ENCODE data around the gene CACNA1E.

Gene CACNA1E

DNA sequence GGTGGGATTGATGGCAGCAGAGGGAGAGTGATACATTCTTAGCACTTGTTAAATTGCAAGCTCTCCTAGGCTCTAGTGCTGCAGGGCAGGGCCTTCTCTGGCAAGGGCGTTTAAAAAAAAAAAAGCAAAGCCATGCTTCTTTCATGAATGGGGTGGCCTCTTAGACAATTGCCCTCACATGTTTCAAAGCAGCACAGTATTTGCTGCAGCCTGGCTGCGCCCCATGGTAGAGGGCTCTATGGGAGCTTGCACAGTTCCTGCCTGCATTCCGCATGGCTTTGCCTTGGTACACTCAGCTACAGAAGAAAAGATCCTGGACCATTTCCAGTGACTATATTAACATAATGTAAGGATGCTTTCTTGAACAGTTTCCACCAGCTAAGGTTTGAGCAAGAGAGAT lies 311.0 kb downstream of the CACNA1E start:
- no peak overlapping the region for H3K27ac ChIP-seq (ENCODE audit: low read depth, low read length)
- H3K36me3 ChIP-seq (ENCODE audit: control insufficient read depth in 1 of 2, insufficient read depth in 2 of 2, low read length in 2 of 2) = no peaks in the 10 kb centered on the region
- H3K4me2 ChIP-seq (ENCODE audit: low read length) = no peak overlapping the region
- H4K12ac ChIP-seq (ENCODE audit: low read depth, low read length) = no peak overlapping the region
- no peak overlapping the region for H2AFZ ChIP-seq (ENCODE audit: insufficient read depth, low read length, poor library complexity)
- H3K23ac ChIP-seq (ENCODE audit: low read length) = no peak overlapping the region
- H2BK12ac ChIP-seq (ENCODE audit: low read length) = no peak overlapping the region
- no peak overlapping the region for H2AK5ac ChIP-seq (ENCODE audit: low read length)
- no peaks in the 10 kb centered on the region for H3K79me2 ChIP-seq (ENCODE audit: control insufficient read depth, insufficient read depth, low read length, poor library complexity)
- H3K14ac ChIP-seq (ENCODE audit: low read length) = no peak overlapping the region
- no peaks in the 10 kb centered on the region for H3K4me1 ChIP-seq (ENCODE audit: control insufficient read depth in 1 of 2, insufficient read depth in 2 of 2, low read length in 2 of 2)
- H3K27me3 ChIP-seq (ENCODE audit: insufficient read depth, low read length) = no peaks in the 10 kb centered on the region
- H4K8ac ChIP-seq (ENCODE audit: low read depth, low read length) = no peak overlapping the region
- no peak overlapping the region for H3K4me3 ChIP-seq (ENCODE audit: low read depth, low read length)
- no CpG with 5 or more reads among the region's 3 CpGs for WGBS (ENCODE audit: extremely low coverage, insufficient coverage, insufficient read length)
- H2BK5ac ChIP-seq (ENCODE audit: low read depth, low read length, poor library complexity) = no peak overlapping the region
- H3K4ac ChIP-seq (ENCODE audit: low read depth, low read length) = no peak overlapping the region
- no peak overlapping the region for H2BK120ac ChIP-seq (ENCODE audit: insufficient read depth, low read length, poor library complexity)
- no peaks in the 10 kb centered on the region for H3K79me1 ChIP-seq (ENCODE audit: low read length)
- no peak overlapping the region for H3K9ac ChIP-seq (ENCODE audit: low read length)
- no peak overlapping the region for H3K18ac ChIP-seq (ENCODE audit: low read length)
- peaks cover 6% of the 10 kb centered on the region for H3K9me3 ChIP-seq (ENCODE audit: insufficient read depth, low read depth, low read length)
- no peak overlapping the region for H4K91ac ChIP-seq (ENCODE audit: low read depth, low read length)
- no peak for DNase-seq

- Histone ChIP-seq H4K8ac (ENCODE audit: low read depth, low read length) (no peak overlapping the region), H3K9me3 (ENCODE audit: insufficient read depth, low read depth, low read length) (peaks cover 6% of the 10 kb centered on the region), H3K4ac (ENCODE audit: low read depth, low read length) (no peak overlapping the region), H3K9ac (ENCODE audit: low read length) (no peak overlapping the region), H2AFZ (ENCODE audit: insufficient read depth, low read length, poor library complexity) (no peak overlapping the region), H3K27me3 (ENCODE audit: insufficient read depth, low read length) (no peaks in the 10 kb centered on the region), H4K12ac (ENCODE audit: low read depth, low read length) (no peak overlapping the region), H3K4me3 (ENCODE audit: low read depth, low read length) (no peak overlapping the region), H4K91ac (ENCODE audit: low read depth, low read length) (no peak overlapping the region), H3K4me2 (ENCODE audit: low read length) (no peak overlapping the region), H2BK12ac (ENCODE audit: low read length) (no peak overlapping the region), H3K14ac (ENCODE audit: low read length) (no peak overlapping the region), H3K79me2 (ENCODE audit: control insufficient read depth, insufficient read depth, low read length, poor library complexity) (no peaks in the 10 kb centered on the region), H2AK5ac (ENCODE audit: low read length) (no peak overlapping the region), H2BK120ac (ENCODE audit: insufficient read depth, low read length, poor library complexity) (no peak overlapping the region), H3K36me3 (ENCODE audit: control insufficient read depth in 1 of 2, insufficient read depth in 2 of 2, low read length in 2 of 2) (no peaks in the 10 kb centered on the region), H3K79me1 (ENCODE audit: low read length) (no peaks in the 10 kb centered on the region), H3K18ac (ENCODE audit: low read length) (no peak overlapping the region), H3K27ac (ENCODE audit: low read depth, low read length) (no peak overlapping the region), H3K4me1 (ENCODE audit: control insufficient read depth in 1 of 2, insufficient read depth in 2 of 2, low read length in 2 of 2) (no peaks in the 10 kb centered on the region), H3K23ac (ENCODE audit: low read length) (no peak overlapping the region), H2BK5ac (ENCODE audit: low read depth, low read length, poor library complexity) (no peak overlapping the region)
- no peak for DNase-seq
- WGBS (ENCODE audit: extremely low coverage, insufficient coverage, insufficient read length) = no CpG with 5 or more reads among the region's 32 CpGs
These were observed 315.0 kb downstream of the CACNA1E start for GRCh38 chr1:181798191-181798926.

DNA sequence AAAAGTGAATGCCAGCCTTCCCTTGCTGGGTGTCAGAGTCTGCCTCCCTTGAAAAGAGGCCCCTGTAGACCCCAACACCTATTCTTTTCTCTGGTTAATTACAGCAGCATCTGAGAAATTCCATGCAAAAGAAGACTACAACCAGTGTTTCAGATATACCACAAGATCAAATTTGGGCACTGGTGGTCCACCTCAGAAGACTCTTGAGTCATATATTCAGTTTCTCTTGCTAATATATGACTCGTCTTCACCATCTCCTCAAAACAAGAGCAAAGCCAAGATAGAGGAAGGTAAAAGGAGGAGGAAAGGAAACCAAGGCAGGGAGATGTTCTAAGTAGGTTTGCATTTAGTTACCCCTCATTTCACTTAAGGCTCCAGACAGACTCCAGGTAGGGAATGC lies 318.3 kb downstream of the CACNA1E start:
- no CpG with 5 or more reads among the region's 1 CpG for WGBS (ENCODE audit: extremely low coverage, insufficient coverage, insufficient read length)
- H2AFZ ChIP-seq (ENCODE audit: insufficient read depth, low read length, poor library complexity) = no peak overlapping the region
- no peak overlapping the region for H3K23ac ChIP-seq (ENCODE audit: low read length)
- peaks cover 3 to 4% of the 10 kb centered on the region in 2 experiments for H3K4me1 ChIP-seq (ENCODE audit: control insufficient read depth in 1 of 2, insufficient read depth in 2 of 2, low read length in 2 of 2)
- no peak overlapping the region for H2BK5ac ChIP-seq (ENCODE audit: low read depth, low read length, poor library complexity)
- H2BK12ac ChIP-seq (ENCODE audit: low read length) = no peak overlapping the region
- peaks cover 3% of the 10 kb centered on the region for H3K9me3 ChIP-seq (ENCODE audit: insufficient read depth, low read depth, low read length)
- H2AK5ac ChIP-seq (ENCODE audit: low read length) = no peak overlapping the region
- H3K36me3 ChIP-seq (ENCODE audit: control insufficient read depth in 1 of 2, insufficient read depth in 2 of 2, low read length in 2 of 2) = no peaks in the 10 kb centered on the region
- H2BK120ac ChIP-seq (ENCODE audit: insufficient read depth, low read length, poor library complexity) = no peak overlapping the region
- H3K27me3 ChIP-seq (ENCODE audit: insufficient read depth, low read length) = no peaks in the 10 kb centered on the region
- no peak overlapping the region for H3K14ac ChIP-seq (ENCODE audit: low read length)
- no peak overlapping the region for H3K4ac ChIP-seq (ENCODE audit: low read depth, low read length)
- H4K8ac ChIP-seq (ENCODE audit: low read depth, low read length) = no peak overlapping the region
- H3K4me3 ChIP-seq (ENCODE audit: low read depth, low read length) = no peak overlapping the region
- no peak for DNase-seq
- H3K4me2 ChIP-seq (ENCODE audit: low read length) = no peak overlapping the region
- peaks cover 4% of the 10 kb centered on the region for H3K79me1 ChIP-seq (ENCODE audit: low read length)
- no peak overlapping the region for H3K9ac ChIP-seq (ENCODE audit: low read length)
- H3K18ac ChIP-seq (ENCODE audit: low read length) = no peak overlapping the region
- no peak overlapping the region for H4K12ac ChIP-seq (ENCODE audit: low read depth, low read length)
- no peaks in the 10 kb centered on the region for H3K79me2 ChIP-seq (ENCODE audit: control insufficient read depth, insufficient read depth, low read length, poor library complexity)
- no peak overlapping the region for H3K27ac ChIP-seq (ENCODE audit: low read depth, low read length)
- H4K91ac ChIP-seq (ENCODE audit: low read depth, low read length) = no peak overlapping the region

GRCh38 chr1:181802466-181802865 lies 319.1 kb downstream of the CACNA1E start:
- H3K4me1 ChIP-seq (ENCODE audit: control insufficient read depth in 1 of 2, insufficient read depth in 2 of 2, low read length in 2 of 2) = peaks cover 3 to 4% of the 10 kb centered on the region in 2 experiments
- no peak overlapping the region for H3K4me2 ChIP-seq (ENCODE audit: low read length)
- H4K91ac ChIP-seq (ENCODE audit: low read depth, low read length) = no peak overlapping the region
- no peak for DNase-seq
- no peak overlapping the region for H3K18ac ChIP-seq (ENCODE audit: low read length)
- H2AFZ ChIP-seq (ENCODE audit: insufficient read depth, low read length, poor library complexity) = no peak overlapping the region
- H3K4me3 ChIP-seq (ENCODE audit: low read depth, low read length) = no peak overlapping the region
- H2BK5ac ChIP-seq (ENCODE audit: low read depth, low read length, poor library complexity) = no peak overlapping the region
- no peak overlapping the region for H3K9ac ChIP-seq (ENCODE audit: low read length)
- H2AK5ac ChIP-seq (ENCODE audit: low read length) = no peak overlapping the region
- H2BK120ac ChIP-seq (ENCODE audit: insufficient read depth, low read length, poor library complexity) = no peak overlapping the region
- no peak overlapping the region for H4K12ac ChIP-seq (ENCODE audit: low read depth, low read length)
- no peak overlapping the region for H2BK12ac ChIP-seq (ENCODE audit: low read length)
- H3K23ac ChIP-seq (ENCODE audit: low read length) = no peak overlapping the region
- no peaks in the 10 kb centered on the region for H3K36me3 ChIP-seq (ENCODE audit: control insufficient read depth in 1 of 2, insufficient read depth in 2 of 2, low read length in 2 of 2)
- no peak overlapping the region for H3K27ac ChIP-seq (ENCODE audit: low read depth, low read length)
- peaks cover 2% of the 10 kb centered on the region for H3K9me3 ChIP-seq (ENCODE audit: insufficient read depth, low read depth, low read length)
- no peaks in the 10 kb centered on the region for H3K79me2 ChIP-seq (ENCODE audit: control insufficient read depth, insufficient read depth, low read length, poor library complexity)
- H4K8ac ChIP-seq (ENCODE audit: low read depth, low read length) = no peak overlapping the region
- no peaks in the 10 kb centered on the region for H3K27me3 ChIP-seq (ENCODE audit: insufficient read depth, low read length)
- no peak overlapping the region for H3K4ac ChIP-seq (ENCODE audit: low read depth, low read length)
- H3K14ac ChIP-seq (ENCODE audit: low read length) = no peak overlapping the region
- no CpG with 5 or more reads among the region's 3 CpGs for WGBS (ENCODE audit: extremely low coverage, insufficient coverage, insufficient read length)
- peaks cover 7% of the 10 kb centered on the region for H3K79me1 ChIP-seq (ENCODE audit: low read length)
